OCI-LY7 (cell line): ENCODE results near the gene OSGIN1. TPM values are rescaled to one million over a fixed set of nuclear protein-coding genes. Genes with fewer than 3 reads are reported as not detected.

ENCODE experiments used
- BruUV-seq: library from RNA; stranded (reverse); fragments of 400-500 nt; replicated peaks from 2 replicates; lab custom pipeline; 2021; lab: Mats Ljungman, UMichigan
- CTCF ChIA-PET: fragments of 300-600 bp; sonication (Branson Sonifier 250); formaldehyde crosslinking; loops from one replicate; lab custom pipeline; 2022; ENCODE audit warnings: antibody characterized with exemption; ENCODE audit not compliant: unreplicated experiment; lab: Charles Lee
- POLR2A ChIA-PET: fragments of 300-600 bp; sonication (Branson Sonifier 250); formaldehyde crosslinking; loops from one replicate; lab custom pipeline; 2022; ENCODE audit warnings: antibody characterized with exemption; lab: Charles Lee
- DNase-seq: peaks from one replicate; pipeline ENCODE4 v3.0.0-alpha.2; 2015; ENCODE audit warnings: low spot score
- H2AFZ ChIP-seq: fragments of 200-600 bp; sonication (generic), shearing (Covaris generic); 2 replicates; pipeline ENCODE4 v1.6.1; 2014; ENCODE audit warnings: mild to moderate bottlenecking, antibody characterized with exemption, low read length, moderate library complexity
- H3K27ac ChIP-seq: fragments of 200-600 bp; sonication (generic); 2 replicates; pipeline ENCODE4 v1.5.1; 2014; ENCODE audit warnings: mixed run types, low read depth, mild to moderate bottlenecking, moderate library complexity, low read length, inconsistent platforms; ENCODE audit not compliant: poor library complexity, severe bottlenecking
- H3K36me3 ChIP-seq: fragments of 200-600 bp; sonication (generic); 2 replicates; pipeline ENCODE4 v1.6.1; 2014; ENCODE audit warnings: mild to moderate bottlenecking, antibody characterized with exemption, low read length, moderate library complexity, mixed read lengths; ENCODE audit not compliant: insufficient read depth
- H3K4me1 ChIP-seq: fragments of 200-600 bp; sonication (generic); 2 replicates; pipeline ENCODE4 v1.5.1; 2014; ENCODE audit warnings: mild to moderate bottlenecking, low read length; ENCODE audit not compliant: insufficient read depth, poor library complexity, severe bottlenecking
- H3K4me2 ChIP-seq: fragments of 200-600 bp; sonication (generic); 2 replicates; pipeline ENCODE4 v1.6.1; 2014; ENCODE audit warnings: mild to moderate bottlenecking, low read length
- H3K4me3 ChIP-seq: fragments of 200-600 bp; sonication (generic); 2 replicates; pipeline ENCODE4 v1.5.1; 2014; ENCODE audit warnings: mild to moderate bottlenecking, low read depth, low read length; ENCODE audit not compliant: poor library complexity, severe bottlenecking
- H3K79me2 ChIP-seq: fragments of 200-600 bp; sonication (generic); 2 replicates; pipeline ENCODE4 v1.6.1; 2016; ENCODE audit warnings: low read depth, mild to moderate bottlenecking, low read length, moderate library complexity, mixed read lengths; ENCODE audit not compliant: insufficient read depth
- H3K9me2 ChIP-seq: fragments of 200-600 bp; sonication (generic); 2 replicates; pipeline ENCODE4 v1.6.1; 2016; ENCODE audit warnings: mild to moderate bottlenecking, low read length, mixed read lengths; ENCODE audit not compliant: insufficient read depth
- H3K9me3 ChIP-seq: fragments of 200-600 bp; sonication (generic); 2 replicates; pipeline ENCODE4 v1.6.1; 2014; ENCODE audit warnings: mild to moderate bottlenecking, mixed run types, low read length, mixed read lengths
- H4K20me1 ChIP-seq: fragments of 200-600 bp; sonication (generic); 2 replicates; pipeline ENCODE4 v1.6.1; 2014; ENCODE audit warnings: mild to moderate bottlenecking, antibody characterized with exemption, low read length, moderate library complexity, mixed read lengths; ENCODE audit not compliant: insufficient read depth
- EZH2phosphoT487 ChIP-seq: fragments of 200-600 bp; sonication (generic); IDR thresholded peaks from 2 replicates; pipeline ENCODE4 v1.6.1; 2018; ENCODE audit warnings: low read depth, borderline replicate concordance, mild to moderate bottlenecking, mixed run types, antibody characterized with exemption, low read length, moderate library complexity, mixed read lengths
- intact Hi-C: fragments of 100-400 bp; cut with micrococcal nuclease; formaldehyde crosslinking; loops from one replicate; pipeline ENCODE4 v1.10.0; 2022; ENCODE audit not compliant: unreplicated experiment
- total RNA-seq, 2 experiments: library from RNA; depleted of rRNA in 1 of 2; stranded (reverse); fragments of >200 nt in 1 of 2; shearing (Covaris generic) in 1 of 2; gene quantifications; 2 replicates each; pipeline ENCODE4 v1.2.3, GENCODE V29; 2014 to 2022
- TF ChIP-seq, protein P1 (sequence below): fragments of 200-600 bp; sonication (generic); conservative IDR thresholded peaks from 2 replicates; pipeline ENCODE4 v1.5.1; 2014; ENCODE audit warnings: mild to moderate bottlenecking, antibody characterized with exemption, low read length, moderate library complexity, mixed read lengths

Gene OSGIN1
- total RNA-seq, 2 experiments from 2014 or later: 0.28 to 1.0 TPM

DNA sequence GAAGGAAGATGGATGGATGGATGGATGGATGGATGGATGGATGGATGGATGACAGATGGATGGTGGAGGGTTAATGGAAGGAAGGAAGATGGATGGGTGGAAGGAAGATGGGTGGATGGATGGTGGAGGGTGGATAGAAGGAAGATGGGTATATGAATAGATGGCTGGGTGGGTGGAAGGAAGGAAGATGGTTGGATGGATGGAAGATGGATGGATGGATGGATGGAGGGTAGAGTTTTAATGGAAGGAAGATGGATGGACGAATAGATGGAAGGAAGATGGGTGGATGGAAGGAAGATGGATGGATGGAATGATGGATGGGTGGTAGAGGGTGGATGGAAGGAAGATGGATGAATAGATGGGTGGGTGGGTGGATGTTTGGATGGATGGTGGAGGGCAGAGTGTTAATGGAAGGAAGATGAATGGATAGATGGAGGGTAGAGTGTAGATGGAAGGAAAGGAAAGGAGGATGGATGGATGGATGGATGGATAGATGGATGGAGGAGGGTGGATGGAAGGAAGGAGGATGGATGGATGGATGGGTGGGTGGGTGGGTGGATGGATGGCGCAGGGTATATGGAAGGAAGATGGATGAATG is 32.0 kb upstream of the OSGIN1 start:
- BruUV-seq: no TSS peak
- Histone ChIP-seq H3K9me2 (no peaks in the 10 kb centered on the region), H3K27ac (no peak overlapping the region), H3K4me1 (no peaks in the 10 kb centered on the region), H3K4me3 (no peak overlapping the region), H3K36me3 (peaks cover 33% of the 10 kb centered on the region), H3K9me3 (no peaks in the 10 kb centered on the region), H2AFZ (no peak overlapping the region), H3K79me2 (no peaks in the 10 kb centered on the region), H3K4me2 (no peak overlapping the region), H4K20me1 (no peaks in the 10 kb centered on the region)
- intact Hi-C loops: no loop called here
- ChIA-PET POLR2A (no interaction called here), CTCF (no interaction called here)
- TF ChIP-seq, protein P1, sequence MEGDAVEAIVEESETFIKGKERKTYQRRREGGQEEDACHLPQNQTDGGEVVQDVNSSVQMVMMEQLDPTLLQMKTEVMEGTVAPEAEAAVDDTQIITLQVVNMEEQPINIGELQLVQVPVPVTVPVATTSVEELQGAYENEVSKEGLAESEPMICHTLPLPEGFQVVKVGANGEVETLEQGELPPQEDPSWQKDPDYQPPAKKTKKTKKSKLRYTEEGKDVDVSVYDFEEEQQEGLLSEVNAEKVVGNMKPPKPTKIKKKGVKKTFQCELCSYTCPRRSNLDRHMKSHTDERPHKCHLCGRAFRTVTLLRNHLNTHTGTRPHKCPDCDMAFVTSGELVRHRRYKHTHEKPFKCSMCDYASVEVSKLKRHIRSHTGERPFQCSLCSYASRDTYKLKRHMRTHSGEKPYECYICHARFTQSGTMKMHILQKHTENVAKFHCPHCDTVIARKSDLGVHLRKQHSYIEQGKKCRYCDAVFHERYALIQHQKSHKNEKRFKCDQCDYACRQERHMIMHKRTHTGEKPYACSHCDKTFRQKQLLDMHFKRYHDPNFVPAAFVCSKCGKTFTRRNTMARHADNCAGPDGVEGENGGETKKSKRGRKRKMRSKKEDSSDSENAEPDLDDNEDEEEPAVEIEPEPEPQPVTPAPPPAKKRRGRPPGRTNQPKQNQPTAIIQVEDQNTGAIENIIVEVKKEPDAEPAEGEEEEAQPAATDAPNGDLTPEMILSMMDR: no peak
- DNase-seq: no peak

DNA sequence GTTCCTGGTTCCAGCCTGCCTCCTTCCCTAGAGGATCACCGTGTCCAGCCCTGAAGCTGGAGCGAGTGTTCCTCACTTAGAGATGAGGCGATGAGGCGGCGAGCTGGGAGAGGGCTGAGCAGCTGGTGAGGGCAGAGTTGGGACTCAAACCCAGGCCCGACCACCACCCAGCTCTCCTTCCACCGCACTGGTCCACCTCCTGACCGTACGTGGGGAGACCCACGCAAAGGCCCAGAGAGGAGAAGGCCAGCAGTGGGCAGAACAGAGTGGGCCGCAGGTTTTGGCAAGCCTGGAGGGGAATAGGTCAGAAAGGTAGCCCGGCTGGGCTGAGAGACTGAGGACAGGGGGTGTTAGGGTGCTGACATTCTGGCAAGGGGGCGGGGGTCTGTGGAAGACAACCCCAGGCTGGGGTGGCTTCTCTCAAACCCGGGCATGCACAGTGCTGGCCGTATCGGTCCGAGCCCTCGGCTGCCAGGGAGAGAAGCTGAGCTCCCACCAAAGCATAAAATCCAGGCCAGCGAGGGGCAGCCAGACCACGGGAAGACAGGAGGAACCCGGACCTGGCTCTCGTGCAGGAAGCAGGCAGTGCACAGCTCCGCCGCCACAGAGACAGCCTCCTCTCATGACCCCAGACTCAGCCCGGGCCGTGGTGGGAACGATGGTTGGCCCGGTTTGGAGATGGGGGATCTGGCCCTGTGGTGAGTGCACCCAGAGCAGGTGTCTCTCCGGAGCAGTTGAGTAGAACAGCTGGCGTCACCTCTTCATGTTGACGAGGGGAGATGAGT is 29.3 kb upstream of the OSGIN1 start:
- Histone ChIP-seq H3K4me2 (no peak overlapping the region), H3K4me3 (no peak overlapping the region), H3K9me2 (no peaks in the 10 kb centered on the region), H3K9me3 (no peaks in the 10 kb centered on the region), H3K36me3 (peaks cover 13% of the 10 kb centered on the region), H3K27ac (no peak overlapping the region), H2AFZ (no peak overlapping the region), H3K79me2 (no peaks in the 10 kb centered on the region), H4K20me1 (no peaks in the 10 kb centered on the region), H3K4me1 (no peaks in the 10 kb centered on the region)
- ChIA-PET CTCF (no interaction called here), POLR2A (no interaction called here)
- intact Hi-C loops: no loop called here
- BruUV-seq: no TSS peak
- no peak for TF ChIP-seq EZH2phosphoT487
- TF ChIP-seq, protein P1: no peak
- no peak for DNase-seq

DNA sequence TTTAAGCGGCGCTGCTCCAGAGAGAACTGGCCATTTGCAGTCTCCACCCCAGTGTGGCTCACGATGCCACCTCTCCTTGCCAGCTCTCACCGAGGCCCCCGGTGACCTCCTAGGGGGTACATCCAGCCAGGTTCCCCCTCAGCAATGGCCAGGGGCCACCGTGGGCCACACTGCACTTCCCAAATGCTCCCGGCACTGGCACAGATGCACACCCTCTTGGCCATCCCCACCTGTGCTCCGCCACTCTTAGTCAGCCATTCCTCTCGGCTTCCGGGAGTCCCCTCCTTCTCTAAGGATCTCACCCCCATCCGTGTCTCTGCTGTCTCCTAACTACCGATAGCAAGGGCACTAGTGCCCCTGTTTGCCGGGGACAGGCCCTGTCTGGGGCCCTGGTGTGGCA is 28.4 kb upstream of the OSGIN1 start:
- Histone ChIP-seq H3K4me3 (no peak overlapping the region), H4K20me1 (no peaks in the 10 kb centered on the region), H2AFZ (no peak overlapping the region), H3K27ac (no peak overlapping the region), H3K4me1 (no peaks in the 10 kb centered on the region), H3K4me2 (no peak overlapping the region), H3K9me3 (no peaks in the 10 kb centered on the region), H3K36me3 (peaks cover 4% of the 10 kb centered on the region; the same call in 1 of the 2 replicates), H3K9me2 (no peaks in the 10 kb centered on the region), H3K79me2 (no peaks in the 10 kb centered on the region)
- no peak for TF ChIP-seq EZH2phosphoT487
- TF ChIP-seq, protein P1: no peak
- ChIA-PET CTCF (no interaction called here), POLR2A (interaction anchor here (0.7 kb wide), 1 partner anchor 749 kb away, joined by 3 read pairs; no protein-coding TSS in a partner anchor)
- intact Hi-C loops: no loop called here
- BruUV-seq: no TSS peak
- DNase-seq: no peak
